Loucy (cell line): ENCODE measurements around the gene TMEM240.
"Not testable (repeated sequence)": the region's sequence is repeated elsewhere in the genome, so short reads cannot be mapped to it uniquely, and the experiment has no call there.

Experiments
- H2AFZ ChIP-seq: fragments of 200-600 bp; sonication (generic); 2 replicates; pipeline ENCODE4 v1.6.0; 2016; ENCODE audit warnings: antibody characterized with exemption, mild to moderate bottlenecking, low read length, moderate library complexity
- H3F3A ChIP-seq: fragments of 200-600 bp; 2 replicates; pipeline ENCODE4 v1.6.0; 2016; ENCODE audit warnings: antibody characterized with exemption, low read depth, mild to moderate bottlenecking
- H3K27me3 ChIP-seq: fragments of 200-600 bp; sonication (generic); 2 replicates; pipeline ENCODE4 v1.6.1; 2014; ENCODE audit warnings: low read length, mild to moderate bottlenecking; ENCODE audit not compliant: insufficient read depth, poor library complexity, severe bottlenecking
- H3K36me3 ChIP-seq: fragments of 200-600 bp; sonication (generic); 2 replicates; pipeline ENCODE4 v1.6.1; 2016; ENCODE audit warnings: low read length; ENCODE audit not compliant: insufficient read depth
- H3K4me1 ChIP-seq: fragments of 200-600 bp; sonication (generic); 2 replicates; pipeline ENCODE4 v1.5.1; 2014; ENCODE audit warnings: low read length, mild to moderate bottlenecking; ENCODE audit not compliant: insufficient read depth, poor library complexity, severe bottlenecking
- H3K4me2 ChIP-seq: fragments of 200-600 bp; sonication (generic); 2 replicates; pipeline ENCODE4 v1.6.0; 2014; ENCODE audit warnings: antibody characterized with exemption, low read length, low read depth, mild to moderate bottlenecking; ENCODE audit not compliant: poor library complexity, severe bottlenecking
- H3K4me3 ChIP-seq: fragments of 200-600 bp; sonication (generic); 2 replicates; pipeline ENCODE4 v1.5.1; 2014; ENCODE audit warnings: low read length, mild to moderate bottlenecking, mixed read lengths; ENCODE audit not compliant: poor library complexity, severe bottlenecking
- H3K79me2 ChIP-seq: fragments of 200-600 bp; sonication (generic); 2 replicates; pipeline ENCODE4 v1.6.1; 2014; ENCODE audit warnings: low read length; ENCODE audit not compliant: insufficient read depth
- H3K9ac ChIP-seq: fragments of 200-600 bp; sonication (generic); 2 replicates; pipeline ENCODE4 v1.6.0; 2014; ENCODE audit warnings: mild to moderate bottlenecking, low read depth, low read length, moderate library complexity; ENCODE audit not compliant: poor library complexity, severe bottlenecking
- H3K9me2 ChIP-seq: fragments of 200-600 bp; sonication (generic); replicated peaks from 2 replicates; pipeline ENCODE4 v1.6.1; 2016; ENCODE audit warnings: low read depth, low read length, mixed read lengths
- H3K9me3 ChIP-seq: fragments of 200-600 bp; sonication (generic); 2 replicates; pipeline ENCODE4 v1.6.1; 2014; ENCODE audit warnings: mild to moderate bottlenecking, antibody characterized with exemption, low read length, low read depth; ENCODE audit not compliant: insufficient read depth
- H4K20me1 ChIP-seq: fragments of 200-600 bp; sonication (generic); 2 replicates; pipeline ENCODE4 v1.6.0; 2014; ENCODE audit warnings: antibody characterized with exemption, low read length, mild to moderate bottlenecking; ENCODE audit not compliant: insufficient read depth, poor library complexity, severe bottlenecking
- CTCF ChIP-seq: fragments of 200-600 bp; sonication (generic); conservative IDR thresholded peaks from 2 replicates; pipeline ENCODE4 v1.5.1; 2014; ENCODE audit warnings: mild to moderate bottlenecking, antibody characterized with exemption, low read length
- EZH2phosphoT487 ChIP-seq: fragments of 200-600 bp; IDR thresholded peaks from 2 replicates; pipeline ENCODE4 v1.6.1; 2018; ENCODE audit warnings: antibody characterized with exemption, mild to moderate bottlenecking, moderate library complexity, borderline replicate concordance

The TMEM240 gene

GRCh38 chr1:1507305-1507704 lies 33.1 kb downstream of the TMEM240 start:
- Histone ChIP-seq H2AFZ (no peak overlapping the region), H4K20me1 (no peaks in the 10 kb centered on the region), H3K4me2 (no peak overlapping the region), H3K4me1 (peaks cover 6% of the 10 kb centered on the region), H3K36me3 (no peaks in the 10 kb centered on the region), H3K9ac (no peak overlapping the region), H3K9me2 (no peaks in the 10 kb centered on the region), H3K27me3 (no peaks in the 10 kb centered on the region), H3F3A (no peaks in the 10 kb centered on the region), H3K79me2 (no peaks in the 10 kb centered on the region), H3K9me3 (no peaks in the 10 kb centered on the region), H3K4me3 (no peak overlapping the region)
- TF ChIP-seq CTCF (no peak), EZH2phosphoT487 (no peak)

DNA sequence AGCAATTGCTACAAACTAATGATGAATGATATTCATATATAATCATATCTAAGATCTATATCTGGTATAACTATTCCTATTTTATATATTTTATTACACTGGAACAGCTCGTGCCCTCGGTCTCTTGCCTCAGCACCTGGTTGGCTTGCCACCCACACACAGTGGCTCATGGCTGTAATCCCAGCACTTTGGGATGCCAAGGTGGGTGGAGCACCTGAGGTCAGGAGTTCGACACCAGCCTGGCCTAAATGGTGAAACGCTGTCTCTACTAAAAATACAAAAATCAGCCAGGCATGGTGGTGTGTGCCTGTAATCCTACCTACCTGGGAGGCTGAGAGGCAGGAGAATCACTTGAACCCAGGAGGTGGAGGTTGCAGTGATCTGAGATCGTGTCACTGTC lies 34.6 kb downstream of the TMEM240 start:
- not testable (repeated sequence) for H3F3A ChIP-seq, H3K36me3 ChIP-seq, H3K27me3 ChIP-seq, H3K4me1 ChIP-seq, H3K79me2 ChIP-seq, H4K20me1 ChIP-seq, H3K9me3 ChIP-seq, H3K9me2 ChIP-seq
- Histone ChIP-seq H2AFZ (peak overlapping the region; percentile 49; the same call in 1 of the 2 replicates), H3K4me2 (peak overlapping the region; percentile 69), H3K9ac (peak overlapping the region; percentile 57), H3K4me3 (peak overlapping the region; percentile 66)

GRCh38 chr1:1505366-1505798 lies 35.0 kb downstream of the TMEM240 start:
- H3K9me3 ChIP-seq, H4K20me1 ChIP-seq, H3K4me1 ChIP-seq, H3K27me3 ChIP-seq, H3K9me2 ChIP-seq, H3K36me3 ChIP-seq, H3K79me2 ChIP-seq, H3F3A ChIP-seq: not testable (repeated sequence)
- peak overlapping the region; percentile 94 for H2AFZ ChIP-seq
- H3K9ac ChIP-seq: peak overlapping the region; percentile 57
- peak overlapping the region; percentile 66 for H3K4me3 ChIP-seq
- peak overlapping the region; percentile 69 for H3K4me2 ChIP-seq

- peak; percentile 66 for TF ChIP-seq CTCF
- peak overlapping the region; percentile 66 for H3K4me3 ChIP-seq
- H3K27me3 ChIP-seq, H3K36me3 ChIP-seq, H4K20me1 ChIP-seq, H3K4me1 ChIP-seq, H3K79me2 ChIP-seq, H3K9me3 ChIP-seq, H3K9me2 ChIP-seq, H3F3A ChIP-seq: not testable (repeated sequence)
- peak overlapping the region; percentile 43 for H3K9ac ChIP-seq
- H2AFZ ChIP-seq: peak overlapping the region; percentile 94
- peak overlapping the region; percentile 69 for H3K4me2 ChIP-seq
Measured at GRCh38 chr1:1504777-1505365, 35.6 kb downstream of the TMEM240 start.

DNA sequence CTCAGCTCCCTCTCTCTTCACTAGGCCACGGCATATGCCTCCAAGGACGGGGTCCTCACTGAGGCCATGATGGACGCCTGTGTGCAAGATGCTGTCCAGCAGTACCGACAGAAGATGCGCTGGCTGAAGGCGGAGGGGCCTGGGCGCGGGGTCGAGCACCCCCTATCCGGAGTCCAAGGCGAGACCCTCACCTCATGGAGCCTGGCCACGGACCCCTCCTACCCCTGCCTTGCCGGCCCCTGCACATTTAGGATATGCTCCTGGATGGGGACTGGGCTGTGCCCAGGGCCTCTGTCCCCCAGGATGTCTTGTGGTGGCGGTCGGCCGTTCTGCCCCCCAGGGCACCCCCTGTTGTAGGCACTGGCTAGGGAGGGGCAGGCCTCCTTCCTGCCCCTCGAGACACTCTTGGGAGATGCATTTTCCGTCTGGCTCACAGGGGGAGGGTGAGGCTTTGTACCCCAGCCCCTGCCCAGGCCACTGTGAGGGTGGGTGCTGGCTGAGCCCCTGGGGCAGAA lies 44.9 kb downstream of the TMEM240 start:
- not testable (repeated sequence) for H3K4me3 ChIP-seq, H3K36me3 ChIP-seq, H4K20me1 ChIP-seq, H3K27me3 ChIP-seq, H3K9me3 ChIP-seq, H3K9me2 ChIP-seq, H3K4me2 ChIP-seq, H3F3A ChIP-seq, H3K9ac ChIP-seq, H2AFZ ChIP-seq, H3K4me1 ChIP-seq, H3K79me2 ChIP-seq

GRCh38 chr1:1494311-1494710 lies 46.1 kb downstream of the TMEM240 start:
- H3K4me2 ChIP-seq, H3F3A ChIP-seq, H4K20me1 ChIP-seq, H3K4me3 ChIP-seq, H3K9me2 ChIP-seq, H3K9me3 ChIP-seq, H3K9ac ChIP-seq, H3K27me3 ChIP-seq, H2AFZ ChIP-seq, H3K4me1 ChIP-seq, H3K36me3 ChIP-seq, H3K79me2 ChIP-seq: not testable (repeated sequence)
